ENCODE results near the gene GDF10. TPM values are rescaled to one million over a fixed set of nuclear protein-coding genes. Genes with fewer than 3 reads are reported as not detected.

The GDF10 gene
- total RNA-seq, 4 donors from 2014 or later: 5.8 to 29.7 (median 10.8) TPM

GRCh38 chr10:47257396-47258120, 42.4 kb upstream of the GDF10 start:
- H3K9me3 ChIP-seq: no peaks in the 10 kb centered on the region
- no peak overlapping the region for H3K27ac ChIP-seq
- peaks cover 0 to 7% (median 0%) of the 10 kb centered on the region in 3 donors for H3K4me1 ChIP-seq
- no peak overlapping the region for H3K4me3 ChIP-seq
- H3K36me3 ChIP-seq: no peaks in the 10 kb centered on the region
- TF ChIP-seq EP300 (IDR thresholded peaks at IDR 0.05): no peak
- TF ChIP-seq POLR2A (IDR thresholded peaks at IDR 0.05): no peak
- no peak for TF ChIP-seq POLR2AphosphoS5 (IDR thresholded peaks at IDR 0.05)
- TF ChIP-seq, protein P1, sequence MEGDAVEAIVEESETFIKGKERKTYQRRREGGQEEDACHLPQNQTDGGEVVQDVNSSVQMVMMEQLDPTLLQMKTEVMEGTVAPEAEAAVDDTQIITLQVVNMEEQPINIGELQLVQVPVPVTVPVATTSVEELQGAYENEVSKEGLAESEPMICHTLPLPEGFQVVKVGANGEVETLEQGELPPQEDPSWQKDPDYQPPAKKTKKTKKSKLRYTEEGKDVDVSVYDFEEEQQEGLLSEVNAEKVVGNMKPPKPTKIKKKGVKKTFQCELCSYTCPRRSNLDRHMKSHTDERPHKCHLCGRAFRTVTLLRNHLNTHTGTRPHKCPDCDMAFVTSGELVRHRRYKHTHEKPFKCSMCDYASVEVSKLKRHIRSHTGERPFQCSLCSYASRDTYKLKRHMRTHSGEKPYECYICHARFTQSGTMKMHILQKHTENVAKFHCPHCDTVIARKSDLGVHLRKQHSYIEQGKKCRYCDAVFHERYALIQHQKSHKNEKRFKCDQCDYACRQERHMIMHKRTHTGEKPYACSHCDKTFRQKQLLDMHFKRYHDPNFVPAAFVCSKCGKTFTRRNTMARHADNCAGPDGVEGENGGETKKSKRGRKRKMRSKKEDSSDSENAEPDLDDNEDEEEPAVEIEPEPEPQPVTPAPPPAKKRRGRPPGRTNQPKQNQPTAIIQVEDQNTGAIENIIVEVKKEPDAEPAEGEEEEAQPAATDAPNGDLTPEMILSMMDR (IDR thresholded peaks at IDR 0.05): no peak
- ATAC-seq: no peak
- no peaks in the 10 kb centered on the region for H3K27me3 ChIP-seq
- WGBS, 2 donors (ENCODE audit: low coverage in 1 of 2): 90 to 97% methylated on average over 3 of the region's 4 CpGs

DNA sequence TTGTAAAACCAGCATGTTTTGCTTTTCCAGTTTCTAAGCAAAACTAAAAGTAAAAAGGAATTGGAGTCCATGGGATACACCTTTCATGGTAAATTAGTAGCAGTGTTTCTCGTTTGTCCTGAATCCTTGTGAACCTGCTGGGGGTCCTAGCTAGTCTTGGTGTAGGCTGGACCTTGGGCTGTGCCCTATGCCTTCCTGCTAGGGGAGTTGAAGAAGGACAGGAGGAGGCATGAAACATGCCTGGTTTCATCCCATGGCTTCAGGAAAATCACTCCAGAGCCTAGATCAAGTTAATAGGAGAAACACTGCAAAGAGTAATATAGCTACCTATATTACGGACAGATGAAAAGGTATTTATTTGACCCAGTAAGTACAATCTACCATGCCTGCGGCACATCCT, 41.1 kb upstream of the GDF10 start:
- no peaks in the 10 kb centered on the region for H3K4me1 ChIP-seq
- no peak overlapping the region for H3K4me3 ChIP-seq
- ATAC-seq: no peak
- H3K27me3 ChIP-seq: peaks cover 4% of the 10 kb centered on the region
- TF ChIP-seq EP300 (IDR thresholded peaks at IDR 0.05) (no peak), POLR2AphosphoS5 (IDR thresholded peaks at IDR 0.05) (no peak), POLR2A (IDR thresholded peaks at IDR 0.05) (no peak)
- TF ChIP-seq, protein P1 (IDR thresholded peaks at IDR 0.05): no peak
- WGBS, 2 donors (ENCODE audit: low coverage in 1 of 2): 95% methylated on average over 2 to 3 of the region's 3 CpGs
- H3K9me3 ChIP-seq: no peaks in the 10 kb centered on the region
- no peaks in the 10 kb centered on the region for H3K36me3 ChIP-seq
- H3K27ac ChIP-seq: no peak overlapping the region

DNA sequence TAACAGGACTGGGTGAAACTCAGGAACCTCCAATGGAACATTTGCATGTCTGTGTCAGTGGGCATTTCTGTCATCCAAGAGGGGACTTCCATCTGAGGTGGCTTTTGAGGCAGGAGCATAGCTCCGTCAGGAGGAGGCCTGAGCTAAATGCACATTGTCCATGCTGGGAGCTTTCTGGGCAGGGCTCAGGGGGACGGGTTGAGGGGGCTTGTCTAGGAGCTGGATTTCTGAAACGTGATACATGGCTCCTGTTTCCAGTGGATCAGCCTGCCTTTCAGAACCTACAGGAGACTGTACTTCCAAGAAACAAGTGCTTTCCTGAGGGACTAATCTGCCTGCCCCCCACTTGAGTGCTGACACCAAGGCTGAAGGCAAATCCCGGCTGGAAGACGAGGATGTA, 40.5 kb upstream of the GDF10 start:
- no peak overlapping the region for H3K27ac ChIP-seq
- no peaks in the 10 kb centered on the region for H3K36me3 ChIP-seq
- WGBS, 2 donors (ENCODE audit: low coverage in 1 of 2): 68 to 90% methylated on average over 2 to 4 of the region's 5 CpGs
- no peak for ATAC-seq
- no peaks in the 10 kb centered on the region for H3K4me1 ChIP-seq
- TF ChIP-seq EP300 (IDR thresholded peaks at IDR 0.05): no peak
- TF ChIP-seq POLR2AphosphoS5 (IDR thresholded peaks at IDR 0.05): no peak
- no peak for TF ChIP-seq POLR2A (IDR thresholded peaks at IDR 0.05)
- TF ChIP-seq, protein P1 (IDR thresholded peaks at IDR 0.05): no peak
- H3K27me3 ChIP-seq: peaks cover 4% of the 10 kb centered on the region
- no peak overlapping the region for H3K4me3 ChIP-seq
- no peaks in the 10 kb centered on the region for H3K9me3 ChIP-seq

DNA sequence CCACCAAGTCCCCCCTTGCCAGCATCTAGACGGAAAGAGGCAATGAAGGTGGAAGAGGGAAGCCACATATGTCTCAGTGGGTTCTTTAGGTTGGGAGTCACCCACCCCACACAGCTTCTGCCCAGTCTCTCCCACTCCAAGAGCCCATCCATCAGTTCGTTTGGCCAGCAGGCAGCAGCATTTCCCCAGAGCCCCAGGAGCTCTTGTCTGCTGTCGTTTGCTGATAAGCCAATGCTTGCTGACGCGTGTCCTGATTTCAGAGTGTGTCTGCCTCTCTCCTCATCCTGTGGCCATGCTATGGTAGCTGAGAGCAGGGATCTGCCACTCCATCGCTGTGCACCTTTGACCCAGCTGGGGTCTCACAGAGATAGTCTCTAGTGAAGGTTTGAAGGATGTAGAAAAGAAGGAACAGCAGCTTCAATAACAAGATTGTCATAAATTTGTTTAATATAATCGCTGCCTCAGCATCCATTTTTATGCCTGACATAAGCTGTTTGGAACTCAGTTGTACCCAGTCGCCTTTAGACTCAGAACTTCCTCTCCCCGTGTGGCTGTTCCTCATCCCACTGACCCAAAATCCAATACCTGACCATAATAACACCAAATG, 39.4 kb upstream of the GDF10 start:
- no peaks in the 10 kb centered on the region for H3K9me3 ChIP-seq
- peaks cover 4% of the 10 kb centered on the region for H3K27me3 ChIP-seq
- H3K4me1 ChIP-seq: no peaks in the 10 kb centered on the region
- no peak overlapping the region for H3K27ac ChIP-seq
- no peak overlapping the region for H3K4me3 ChIP-seq
- 81 to 89% methylated on average over 3 to 8 of the region's 9 CpGs for WGBS, 2 donors (ENCODE audit: low coverage in 1 of 2)
- H3K36me3 ChIP-seq: no peaks in the 10 kb centered on the region
- no peak for TF ChIP-seq POLR2A (IDR thresholded peaks at IDR 0.05)
- no peak for TF ChIP-seq EP300 (IDR thresholded peaks at IDR 0.05)
- no peak for TF ChIP-seq POLR2AphosphoS5 (IDR thresholded peaks at IDR 0.05)
- TF ChIP-seq, protein P1 (IDR thresholded peaks at IDR 0.05): no peak
- ATAC-seq: no peak

DNA sequence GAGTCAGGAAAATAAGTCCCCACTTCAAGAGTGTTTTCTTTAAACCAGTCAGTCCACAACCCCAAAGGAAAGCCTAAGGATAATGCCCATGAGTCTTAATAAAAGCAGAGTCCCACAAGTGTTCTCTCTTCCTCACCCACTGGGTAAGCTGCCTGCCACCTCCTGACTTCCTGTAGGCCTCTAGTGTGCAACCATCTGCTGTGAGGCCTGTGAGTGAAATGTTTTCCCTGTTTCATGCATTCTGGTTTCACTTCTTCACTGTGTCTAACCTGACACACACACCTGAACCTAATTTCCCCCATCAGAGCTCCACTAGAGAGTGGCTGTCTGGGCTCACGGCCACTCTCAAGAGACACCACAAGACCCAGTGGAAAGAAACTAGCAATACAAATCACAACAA, 38.9 kb upstream of the GDF10 start:
- TF ChIP-seq POLR2AphosphoS5 (IDR thresholded peaks at IDR 0.05) (no peak), EP300 (IDR thresholded peaks at IDR 0.05) (no peak), POLR2A (IDR thresholded peaks at IDR 0.05) (no peak)
- TF ChIP-seq, protein P1 (IDR thresholded peaks at IDR 0.05): no peak
- Histone ChIP-seq H3K9me3 (no peaks in the 10 kb centered on the region), H3K27ac (no peak overlapping the region), H3K4me3 (no peak overlapping the region), H3K4me1 (no peaks in the 10 kb centered on the region), H3K36me3 (no peaks in the 10 kb centered on the region), H3K27me3 (peaks cover 4% of the 10 kb centered on the region)
- ATAC-seq: no peak
- no CpG with 5 or more reads among the region's 1 CpG for WGBS, 2 donors (ENCODE audit: low coverage in 1 of 2)
